IPS-20b (cell line): ENCODE data around the gene MSANTD1.
"Not testable (repeated sequence)": the region's sequence is repeated elsewhere in the genome, so short reads cannot be mapped to it uniquely, and the experiment has no call there.

Experiments
- H3K27ac ChIP-seq: one replicate; pipeline ENCODE4 v1.5.1; 2013; ENCODE audit warnings: low read length
- H3K27me3 ChIP-seq: 2 replicates; pipeline ENCODE4 v1.6.1; 2013; ENCODE audit warnings: mild to moderate bottlenecking, low read length, inconsistent platforms; ENCODE audit not compliant: insufficient read depth
- H3K36me3 ChIP-seq: 2 replicates; pipeline ENCODE4 v1.6.1; 2013; ENCODE audit warnings: low read depth, mild to moderate bottlenecking, inconsistent platforms, low read length, moderate library complexity; ENCODE audit not compliant: insufficient read depth
- H3K4me1 ChIP-seq: 2 replicates; pipeline ENCODE4 v1.6.1; 2013; ENCODE audit warnings: mild to moderate bottlenecking, control low read depth, inconsistent platforms, low read length, moderate library complexity; ENCODE audit not compliant: insufficient read depth
- H3K4me3 ChIP-seq: 2 replicates; pipeline ENCODE4 v1.5.1; 2013; ENCODE audit warnings: mild to moderate bottlenecking, low read length, inconsistent platforms
- H3K9ac ChIP-seq: 2 replicates; pipeline ENCODE4 v1.6.1; 2013; ENCODE audit warnings: low read depth, mild to moderate bottlenecking, inconsistent platforms, low read length, moderate library complexity
- H3K9me3 ChIP-seq: 2 replicates; pipeline ENCODE4 v1.6.1; 2013; ENCODE audit warnings: mild to moderate bottlenecking, low read depth, low read length, inconsistent platforms; ENCODE audit not compliant: insufficient read depth

The MSANTD1 gene

GRCh38 chr4:3299122-3299975 lies 50.4 kb downstream of the MSANTD1 start:
- no peak overlapping the region for H3K27ac ChIP-seq
- H3K27me3 ChIP-seq, result no peaks in the 10 kb centered on the region
- H3K4me1 ChIP-seq, result peaks cover 7% of the 10 kb centered on the region; the same call in 1 of the 2 replicates
- no peak overlapping the region for H3K4me3 ChIP-seq
- no peak overlapping the region for H3K9ac ChIP-seq
- H3K36me3 ChIP-seq, result no peaks in the 10 kb centered on the region
- no peaks in the 10 kb centered on the region for H3K9me3 ChIP-seq

- Histone ChIP-seq H3K36me3 (no peaks in the 10 kb centered on the region), H3K4me1 (peaks cover 13% of the 10 kb centered on the region), H3K9ac (no peak overlapping the region), H3K9me3 (no peaks in the 10 kb centered on the region), H3K27ac (no peak overlapping the region), H3K27me3 (no peaks in the 10 kb centered on the region), H3K4me3 (no peak overlapping the region)
These were observed 51.2 kb downstream of the MSANTD1 start for GRCh38 chr4:3299976-3300671.

GRCh38 chr4:3300882-3301281 lies 51.9 kb downstream of the MSANTD1 start:
- H3K9ac ChIP-seq, H3K27me3 ChIP-seq, H3K36me3 ChIP-seq, H3K4me3 ChIP-seq, H3K27ac ChIP-seq, H3K9me3 ChIP-seq: not testable (repeated sequence)
- peaks cover 13% of the 10 kb centered on the region for H3K4me1 ChIP-seq

GRCh38 chr4:3301450-3302172 lies 52.7 kb downstream of the MSANTD1 start:
- H3K36me3 ChIP-seq, result no peaks in the 10 kb centered on the region

GRCh38 chr4:3302173-3302785 lies 53.3 kb downstream of the MSANTD1 start:
- Histone ChIP-seq H3K36me3 (no peaks in the 10 kb centered on the region), H3K27me3 (no peaks in the 10 kb centered on the region), H3K9me3 (no peaks in the 10 kb centered on the region), H3K4me3 (no peak overlapping the region), H3K4me1 (peaks cover 13% of the 10 kb centered on the region), H3K27ac (no peak overlapping the region), H3K9ac (no peak overlapping the region)

More at GRCh38 chr4:3301450-3302172, 52.7 kb downstream of the MSANTD1 start:
- Histone ChIP-seq H3K27me3 (no peaks in the 10 kb centered on the region), H3K9ac (no peak overlapping the region), H3K9me3 (no peaks in the 10 kb centered on the region), H3K4me3 (no peak overlapping the region), H3K4me1 (peaks cover 13% of the 10 kb centered on the region), H3K27ac (no peak overlapping the region)

GRCh38 chr4:3302786-3303564 lies 54.0 kb downstream of the MSANTD1 start:
- peaks cover 13% of the 10 kb centered on the region for H3K4me1 ChIP-seq
- no peak overlapping the region for H3K9ac ChIP-seq
- no peaks in the 10 kb centered on the region for H3K27me3 ChIP-seq
- no peaks in the 10 kb centered on the region for H3K36me3 ChIP-seq
- no peak overlapping the region for H3K27ac ChIP-seq
- H3K4me3 ChIP-seq, result no peak overlapping the region
- H3K9me3 ChIP-seq, result no peaks in the 10 kb centered on the region

GRCh38 chr4:3303565-3303824 lies 54.5 kb downstream of the MSANTD1 start:
- peaks cover 13% of the 10 kb centered on the region for H3K4me1 ChIP-seq

GRCh38 chr4:3303923-3304710 lies 55.2 kb downstream of the MSANTD1 start:
- Histone ChIP-seq H3K9ac (0 out of 2 replicates have a peak overlapping the region, but pooled peaks have one; percentile 22), H3K36me3 (no peaks in the 10 kb centered on the region), H3K4me3 (no peak overlapping the region), H3K4me1 (peaks cover 13% of the 10 kb centered on the region), H3K9me3 (no peaks in the 10 kb centered on the region), H3K27me3 (no peaks in the 10 kb centered on the region), H3K27ac (no peak overlapping the region)

More at GRCh38 chr4:3303565-3303824, 54.5 kb downstream of the MSANTD1 start:
- H3K36me3 ChIP-seq, result no peaks in the 10 kb centered on the region
- H3K27ac ChIP-seq, result no peak overlapping the region
- no peaks in the 10 kb centered on the region for H3K9me3 ChIP-seq
- no peak overlapping the region for H3K9ac ChIP-seq
- no peak overlapping the region for H3K4me3 ChIP-seq
- no peaks in the 10 kb centered on the region for H3K27me3 ChIP-seq

- no peaks in the 10 kb centered on the region for H3K36me3 ChIP-seq
- H3K4me1 ChIP-seq, result peaks cover 13% of the 10 kb centered on the region
- no peak overlapping the region for H3K27ac ChIP-seq
- H3K9me3 ChIP-seq, result no peaks in the 10 kb centered on the region
- H3K4me3 ChIP-seq, result no peak overlapping the region
- no peaks in the 10 kb centered on the region for H3K27me3 ChIP-seq
- H3K9ac ChIP-seq, result 0 out of 2 replicates have a peak overlapping the region, but pooled peaks have one; percentile 22
These were observed 56.1 kb downstream of the MSANTD1 start for GRCh38 chr4:3304831-3305609.
